ENCODE measurements around the gene WDR33.

DNA sequence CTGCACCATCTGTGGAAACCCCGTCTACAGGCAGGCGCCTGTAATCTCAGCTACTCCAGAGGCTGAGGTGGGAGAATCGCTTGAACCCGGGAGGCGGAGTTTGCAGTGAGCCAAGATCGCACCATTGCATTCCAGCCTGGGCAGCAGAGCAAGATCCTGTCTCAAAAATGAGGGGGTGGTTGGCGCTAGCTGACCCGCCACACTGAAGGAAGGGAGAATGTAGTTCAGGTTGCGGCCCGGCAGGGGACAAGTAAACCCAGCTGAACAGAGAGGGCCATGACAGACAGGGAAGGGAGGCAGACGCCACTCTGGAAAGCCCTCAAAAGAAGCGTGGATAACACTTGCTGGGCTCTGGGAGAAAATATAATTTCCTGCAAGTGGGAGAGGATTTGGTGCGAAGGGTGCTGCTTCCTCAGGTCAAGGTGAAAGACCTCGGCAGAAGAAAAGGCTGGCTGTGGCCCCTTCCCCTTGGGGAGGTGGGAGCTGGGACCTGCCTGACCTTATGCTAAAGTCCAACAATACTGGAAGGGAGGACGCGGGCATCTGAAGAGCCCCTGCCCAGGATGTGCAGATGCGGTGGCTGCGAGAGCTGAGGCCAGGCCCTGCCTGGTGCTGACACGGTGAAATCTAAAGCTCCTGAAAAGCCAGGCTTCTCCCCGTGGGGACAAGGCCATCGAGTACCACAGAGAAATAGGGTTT is 113.3 kb downstream of the WDR33 start:
- TF ChIP-seq ZNF274 (IDR thresholded peaks at IDR 0.05; ENCODE audit: low read depth, low read length) (no peak), YY1 (IDR thresholded peaks at IDR 0.05; ENCODE audit: insufficient read depth, insufficient read length) (no peak)
